SKM-1 (cell line): ENCODE measurements around the gene LCOR.

Experiments
- DNase-seq: peaks from one replicate; lab custom pipeline; 2025; ENCODE audit not compliant: unreplicated experiment; lab: John Stamatoyannopoulos, UW

Gene LCOR

GRCh38 chr10:97007417-97007816, 175.3 kb downstream of the LCOR start:
- DNase-seq = no peak

GRCh38 chr10:97010695-97011206, 178.7 kb downstream of the LCOR start:
- DNase-seq = no peak

GRCh38 chr10:97011397-97011796, 179.3 kb downstream of the LCOR start:
- DNase-seq = no peak

- no peak for DNase-seq
Observed at GRCh38 chr10:97012470-97012869, 180.4 kb downstream of the LCOR start.

- no peak for DNase-seq
Observed at GRCh38 chr10:97013568-97013967, 181.5 kb downstream of the LCOR start.

- DNase-seq = no peak
Observed at GRCh38 chr10:97013983-97014382, 181.9 kb downstream of the LCOR start.

- no peak for DNase-seq
Observed at GRCh38 chr10:97015240-97015639, 183.1 kb downstream of the LCOR start.

GRCh38 chr10:97016728-97017473, 184.8 kb downstream of the LCOR start:
- no peak for DNase-seq

- DNase-seq = no peak
Observed at GRCh38 chr10:97017474-97017903, 185.4 kb downstream of the LCOR start.

GRCh38 chr10:97018251-97019212, 186.4 kb downstream of the LCOR start:
- no peak for DNase-seq

- no peak for DNase-seq
Observed at GRCh38 chr10:97019213-97019844, 187.2 kb downstream of the LCOR start.

- DNase-seq = no peak
Observed at GRCh38 chr10:97020452-97021400, 188.6 kb downstream of the LCOR start.

- no peak for DNase-seq
Observed at GRCh38 chr10:97022616-97023015, 190.5 kb downstream of the LCOR start.

GRCh38 chr10:97023401-97024167, 191.5 kb downstream of the LCOR start:
- no peak for DNase-seq

- no peak for DNase-seq
Observed at GRCh38 chr10:97024168-97025073, 192.3 kb downstream of the LCOR start.

- DNase-seq = peak; percentile 22
Observed at GRCh38 chr10:97025613-97026242, 193.6 kb downstream of the LCOR start.

GRCh38 chr10:97028126-97028831, 196.2 kb downstream of the LCOR start:
- no peak for DNase-seq
